Fibroblast of skin of right quadriceps (primary cell): ENCODE measurements around the gene TEKT1.
"Not testable (repeated sequence)": the region's sequence is repeated elsewhere in the genome, so short reads cannot be mapped to it uniquely, and the experiment has no call there.

Source experiments
- DNase-seq: peaks from one replicate; pipeline ENCODE4 v3.0.0-alpha.2; 2013

The TEKT1 gene

GRCh38 chr17:6812295-6812694 lies 19.2 kb downstream of the TEKT1 start:
- DNase-seq = no peak

GRCh38 chr17:6811510-6811909 lies 20.0 kb downstream of the TEKT1 start:
- no peak for DNase-seq

DNA sequence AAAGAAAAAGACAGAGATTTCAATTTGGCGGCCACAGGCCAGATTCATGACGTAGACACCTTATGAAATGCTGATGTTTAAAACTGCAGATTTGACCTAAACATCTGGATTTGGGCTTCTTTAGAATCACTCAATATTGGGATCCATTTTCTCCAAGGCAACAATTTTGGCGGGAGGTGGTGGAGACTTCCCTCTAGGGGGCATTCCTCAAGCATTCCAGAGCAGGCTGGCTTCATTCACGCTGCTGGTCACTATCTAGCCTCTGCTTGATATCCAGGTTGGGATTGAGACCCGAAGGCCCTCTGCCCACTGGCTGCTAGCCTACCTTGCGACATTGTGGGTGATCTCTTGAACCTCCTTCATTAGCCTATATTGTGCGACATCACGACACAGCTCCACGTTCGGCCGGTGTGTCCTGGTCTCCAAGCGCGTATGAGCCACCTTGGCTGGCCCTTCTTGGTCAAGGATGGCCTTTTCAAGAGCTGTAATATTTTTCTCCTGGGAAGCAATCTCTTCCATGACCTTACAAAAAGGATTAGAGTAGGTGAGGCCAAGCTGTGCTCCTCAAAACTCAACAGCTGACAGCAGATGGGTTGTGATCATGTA lies 31.0 kb downstream of the TEKT1 start:
- DNase-seq = peak; percentile 27

DNA sequence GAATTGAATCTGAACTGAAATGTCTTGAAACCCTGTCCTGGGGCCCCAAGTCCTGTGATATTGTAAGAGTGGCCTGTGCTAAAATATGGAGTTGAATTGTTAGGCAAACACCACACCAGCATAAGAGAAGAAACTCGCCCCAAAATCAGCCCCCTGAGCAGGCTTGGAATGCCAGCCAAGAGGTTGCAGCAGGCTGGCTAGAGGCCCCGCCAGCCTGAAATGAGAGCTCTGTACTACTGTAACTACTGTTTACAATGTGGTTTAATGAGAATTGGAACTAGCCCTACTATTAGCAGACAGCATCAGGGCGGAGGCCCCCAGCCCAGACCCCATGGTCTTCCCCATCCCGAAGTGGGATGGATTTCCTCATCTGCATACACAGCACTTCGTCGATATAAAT lies 31.8 kb downstream of the TEKT1 start:
- DNase-seq = no peak

DNA sequence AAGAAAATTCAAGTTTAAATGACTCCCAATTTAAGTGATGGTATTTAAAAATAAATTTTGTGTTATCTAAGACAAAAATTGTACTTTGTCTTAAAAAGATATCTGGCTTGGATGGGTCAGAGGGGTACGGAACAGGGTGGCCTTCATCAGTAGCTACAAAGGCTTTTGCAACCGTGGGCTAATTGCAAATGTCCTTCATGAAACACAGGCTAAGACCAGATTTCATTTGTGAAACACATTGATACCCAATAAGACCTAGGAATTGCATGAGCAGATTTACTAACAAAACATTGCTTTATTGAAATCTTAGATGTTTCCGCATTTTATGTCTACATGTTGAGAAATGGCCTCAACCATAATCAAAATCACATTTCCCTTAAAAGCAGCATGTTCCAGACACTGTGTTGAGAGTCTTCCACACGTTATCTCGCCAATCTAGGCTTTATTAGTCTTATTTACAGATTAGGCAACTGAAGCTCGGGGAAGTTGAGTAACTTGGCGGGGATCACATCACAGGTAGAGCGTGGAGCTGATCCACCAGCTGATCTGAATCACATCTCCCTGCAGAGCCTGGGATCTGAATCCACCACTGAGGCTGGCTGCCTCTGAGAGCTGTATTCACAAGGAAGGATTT lies 33.7 kb downstream of the TEKT1 start:
- DNase-seq = peak; percentile 15

GRCh38 chr17:6796887-6797490 lies 34.5 kb downstream of the TEKT1 start:
- no peak for DNase-seq

DNA sequence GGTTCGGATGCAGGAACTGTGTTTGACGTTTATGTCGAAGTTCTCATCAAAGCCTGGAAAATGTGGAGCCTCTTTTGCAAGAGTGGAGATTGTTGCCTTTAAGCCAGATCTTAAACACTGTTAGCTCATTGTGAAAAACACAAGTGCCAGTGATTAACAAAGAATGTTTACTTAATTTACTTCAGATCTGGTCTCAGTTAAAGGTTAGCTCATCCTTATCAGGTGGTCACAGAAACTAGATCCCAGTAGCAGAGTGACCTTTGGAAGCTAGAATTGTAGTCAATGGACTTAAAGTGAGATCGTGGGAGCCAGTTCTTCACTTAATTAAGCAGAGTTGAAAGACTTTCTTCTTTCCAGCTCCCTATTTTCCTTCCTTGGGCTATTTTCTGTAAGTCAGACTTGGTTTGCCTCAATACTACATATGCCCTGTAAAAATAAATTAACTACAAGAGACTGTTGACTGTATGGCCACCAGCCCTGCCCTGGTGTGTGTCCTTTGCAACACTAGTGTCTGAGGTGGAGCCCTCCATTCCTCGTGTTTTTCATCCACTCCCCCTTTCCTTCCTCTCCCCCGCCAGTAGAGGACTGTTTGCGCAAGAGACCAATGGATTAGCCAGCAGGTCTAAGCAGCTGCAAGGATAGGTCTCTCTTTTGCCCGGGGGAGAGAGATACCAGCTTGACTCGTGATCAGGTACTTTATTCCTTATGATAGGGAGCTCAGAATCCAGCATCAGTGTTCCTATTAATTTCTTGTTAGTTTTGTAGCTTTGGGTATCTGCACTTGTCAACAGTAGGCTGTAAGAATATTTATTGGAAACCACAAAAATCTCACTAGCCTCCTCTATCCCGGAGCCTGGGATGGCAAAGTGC lies 35.3 kb downstream of the TEKT1 start:
- no peak for DNase-seq

DNA sequence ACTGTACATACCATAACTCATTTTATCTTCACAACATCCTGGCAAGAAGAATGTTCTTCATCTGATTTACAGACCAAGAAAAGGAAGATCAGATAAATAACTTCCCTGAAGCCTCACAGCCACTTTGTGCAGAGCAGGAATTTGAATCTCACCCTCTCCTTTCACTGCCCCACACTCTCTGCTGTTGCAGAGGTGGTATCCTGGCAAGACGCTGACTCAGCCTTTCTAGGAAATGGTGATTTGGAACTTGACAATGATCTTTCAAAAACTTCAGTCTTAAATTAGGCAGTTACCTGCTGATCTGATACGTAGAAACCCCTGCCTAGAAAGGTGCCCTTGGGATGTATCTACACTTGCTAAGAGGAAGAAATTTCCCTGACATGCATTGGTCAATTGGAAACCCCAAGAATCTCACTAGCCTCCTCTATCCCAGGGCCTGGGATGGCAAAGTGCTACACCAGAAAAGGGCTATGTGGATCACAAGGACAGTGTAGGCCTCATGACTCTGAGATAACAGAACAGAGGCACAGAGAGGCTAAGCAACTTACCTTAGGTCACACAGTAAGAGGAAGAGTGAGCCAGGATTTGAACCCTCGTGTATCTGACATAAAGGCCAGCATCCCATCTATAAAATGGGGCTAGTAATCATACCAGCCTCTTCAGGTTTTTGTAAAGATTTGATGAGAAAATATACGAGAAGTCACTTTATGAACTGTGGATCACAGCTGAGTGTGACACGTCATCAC lies 37.6 kb downstream of the TEKT1 start:
- no peak for DNase-seq

DNA sequence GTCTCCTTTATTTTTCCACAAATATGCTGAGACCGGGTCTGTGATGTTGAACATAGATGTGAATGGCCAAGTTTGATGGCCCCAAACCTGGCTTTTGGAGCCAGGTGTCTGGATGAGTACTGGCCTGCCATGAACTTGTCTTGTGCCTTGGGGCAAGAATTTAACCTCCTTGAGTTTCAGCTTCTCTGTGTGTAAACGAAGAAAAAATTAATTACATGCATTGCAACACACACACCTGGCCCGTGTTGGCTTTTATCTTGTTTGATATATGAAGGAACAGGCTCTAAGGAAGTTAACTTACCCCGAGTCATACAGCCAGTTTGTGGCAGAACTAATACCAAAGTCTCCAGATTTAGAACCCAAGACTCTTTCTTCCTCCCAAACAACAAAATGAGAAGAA lies 42.4 kb downstream of the TEKT1 start:
- no peak for DNase-seq

GRCh38 chr17:6787081-6787693 lies 44.3 kb downstream of the TEKT1 start:
- no peak for DNase-seq

GRCh38 chr17:6786618-6787017 lies 44.9 kb downstream of the TEKT1 start:
- DNase-seq = peak; percentile 63

DNA sequence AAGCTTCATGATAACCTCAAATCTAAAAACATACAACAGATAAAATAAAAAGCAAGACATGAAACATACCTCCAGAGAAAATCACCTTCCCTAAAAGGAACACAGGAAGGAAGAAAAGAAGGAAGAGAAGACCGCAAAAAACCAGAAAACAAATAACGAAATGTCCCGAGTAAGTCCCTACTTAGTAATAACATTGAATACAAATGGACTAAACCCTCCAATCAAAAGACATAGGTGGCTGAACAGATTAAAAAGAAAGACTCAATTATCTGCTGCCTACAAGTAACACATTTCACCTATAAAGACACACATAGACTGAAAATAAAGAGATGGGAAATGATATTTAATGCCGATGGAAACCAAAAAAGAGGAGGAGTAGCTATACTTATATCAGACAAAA lies 49.3 kb downstream of the TEKT1 start:
- DNase-seq = no peak

GRCh38 chr17:6780886-6781285 lies 50.6 kb downstream of the TEKT1 start:
- DNase-seq = no peak

GRCh38 chr17:6780001-6780400 lies 51.5 kb downstream of the TEKT1 start:
- no peak for DNase-seq

DNA sequence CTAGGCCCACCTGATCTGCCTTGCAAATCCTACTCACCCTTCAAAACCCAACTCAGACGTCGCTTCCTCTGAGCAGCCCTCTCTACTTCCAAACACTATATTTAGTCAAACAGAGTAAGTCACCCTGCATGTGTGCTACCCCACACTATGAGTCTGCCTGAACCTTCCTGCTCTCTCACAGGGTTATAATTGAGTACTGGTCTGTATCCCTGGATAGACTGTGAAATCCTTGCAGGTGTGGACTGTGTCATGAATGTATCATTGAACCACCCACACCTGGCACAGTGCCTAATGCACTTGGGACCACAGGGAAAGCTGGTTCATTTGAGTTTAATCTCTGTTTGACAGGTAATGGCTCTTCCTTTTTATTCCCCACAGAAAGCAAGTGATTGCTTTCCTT lies 52.1 kb downstream of the TEKT1 start:
- DNase-seq = no peak

- DNase-seq = no peak
These were observed 55.6 kb downstream of the TEKT1 start, which contains the start of gene FBXO39 for GRCh38 chr17:6775871-6776405. Gene FBXO39, plus strand, starts transcription at chr17:6776215. Its CDS starts 3,654 bp downstream, at chr17:6779869.

DNA sequence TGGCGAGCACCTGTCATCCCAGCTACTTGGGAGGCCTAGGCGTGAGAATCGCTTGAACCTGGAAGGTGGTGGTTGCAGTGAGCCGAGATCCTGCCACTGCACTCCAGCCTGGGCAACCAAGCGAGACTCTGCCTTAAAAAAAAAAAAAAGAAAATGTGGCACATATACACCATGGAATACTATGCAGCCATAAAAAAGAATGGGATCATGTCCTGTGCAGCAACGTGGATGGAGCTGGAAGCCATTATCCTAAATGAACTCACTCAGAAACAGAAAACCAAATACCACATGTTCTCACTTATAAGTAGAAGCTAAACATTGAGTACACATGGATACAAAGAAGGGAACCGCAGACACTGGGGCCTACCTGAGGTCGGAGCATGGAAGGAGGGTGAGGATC lies 56.6 kb downstream of the TEKT1 start:
- DNase-seq = not testable (repeated sequence)

DNA sequence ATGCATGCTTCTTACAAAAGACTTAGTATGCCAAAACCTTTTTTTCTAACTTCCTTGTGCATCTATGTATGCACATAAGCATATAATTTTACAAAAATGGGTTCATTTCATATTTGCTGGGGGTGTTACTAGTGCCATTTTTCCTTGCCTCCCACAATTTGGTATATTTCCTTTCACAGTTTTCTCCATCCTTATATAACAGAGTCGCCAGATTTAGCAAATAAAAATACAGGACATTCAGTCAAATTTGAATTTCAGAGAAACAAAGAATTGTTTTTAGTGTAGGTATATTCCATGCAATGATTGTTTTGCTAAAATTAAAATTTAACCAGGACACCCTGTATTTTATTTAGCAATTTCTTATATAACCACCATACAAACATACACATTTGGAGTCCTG lies 59.5 kb downstream of the TEKT1 start:
- DNase-seq = no peak

DNA sequence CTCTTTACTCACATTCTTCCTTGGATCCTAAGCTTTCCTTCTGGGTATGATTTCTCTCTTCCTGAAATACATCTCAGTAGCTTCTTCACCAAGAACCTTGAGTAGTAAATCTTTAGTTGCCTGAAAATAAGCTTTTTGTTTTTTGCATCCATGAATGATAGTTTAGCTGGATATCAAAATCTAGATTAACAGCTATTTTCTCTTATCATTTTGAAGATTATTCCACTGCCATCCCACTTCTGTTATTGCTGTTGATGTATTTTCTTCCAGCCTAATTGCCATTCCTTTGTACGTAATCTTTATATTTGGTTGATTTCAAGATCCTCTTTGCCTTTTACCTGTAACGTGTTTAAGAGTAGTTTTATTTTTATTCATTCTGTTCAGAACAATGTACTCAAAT lies 63.1 kb downstream of the TEKT1 start:
- DNase-seq = no peak

GRCh38 chr17:6761779-6762178 lies 69.8 kb downstream of the TEKT1 start:
- DNase-seq = no peak

DNA sequence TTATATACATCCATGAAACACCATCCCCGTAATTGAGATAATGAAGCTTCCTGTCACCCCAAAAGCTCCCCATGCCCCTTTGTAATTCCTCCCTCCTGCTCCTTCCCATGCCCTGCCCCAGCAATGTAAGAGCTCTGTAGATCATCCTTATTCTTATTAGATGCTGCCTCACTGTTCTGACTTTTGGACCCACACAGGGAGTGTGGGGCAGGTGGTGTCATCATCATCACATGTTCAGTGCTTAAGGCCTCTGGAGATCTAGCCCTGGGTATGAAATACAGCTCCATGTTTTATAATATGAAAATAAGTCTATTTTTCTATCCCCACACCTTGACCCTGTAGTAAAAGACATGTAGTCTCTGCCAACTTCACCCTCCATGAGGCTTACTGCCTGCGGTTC lies 73.8 kb downstream of the TEKT1 start:
- DNase-seq = no peak

- no peak for DNase-seq
These were observed 75.0 kb downstream of the TEKT1 start for GRCh38 chr17:6756425-6757031.
